ENCODE measurements around the gene MDGA2.

MDGA2 gene

GRCh38 chr14:46793144-46793543 lies 882.3 kb downstream of the MDGA2 start:
- ChIA-PET CTCF (no interaction called here), POLR2A (no interaction called here)
- no peak for TF ChIP-seq CTCF (IDR thresholded peaks at IDR 0.05; ENCODE audit: control extremely low read depth, extremely low read depth, low read depth, missing control alignments)
- no peak for DNase-seq (ENCODE audit: extremely low spot score)

All from GM10248 (cell line).